T-helper 1 cell treated with Interleukin-12 subunit alpha and Interleukin-12 subunit beta and Interleukin-4 antibody, amounts not matched to agents 30 ng/mL and 1 ng/mL, for 36 hours (primary cell): Measurements from ENCODE around the gene RHCG. TPM values are rescaled to one million over a fixed set of nuclear protein-coding genes. Genes with fewer than 3 reads are reported as not detected.

Experiments
- intact Hi-C: fragments of 100-400 bp; cut with micrococcal nuclease; formaldehyde crosslinking; loops from one replicate; pipeline ENCODE4 v1.15.1; 2024
- total RNA-seq: library from RNA; stranded (reverse); gene quantifications from 2 replicates; pipeline ENCODE4 v1.2.3, GENCODE V29; 2022

Gene RHCG
- not detected in 2 replicates for total RNA-seq

- intact Hi-C loops = loop anchor here (5.0 kb wide), 1 partner anchor 61 kb away; no protein-coding TSS in a partner anchor
Measured at GRCh38 chr15:89496155-89497098, at the start of gene RHCG. Gene RHCG (minus strand): TSS chr15:89496583. CDS start chr15:89496544, 39 bp downstream.

GRCh38 chr15:89543389-89543788 lies 47.0 kb upstream of the RHCG start:
- intact Hi-C loops = no loop called here

- intact Hi-C loops = no loop called here
Measured at GRCh38 chr15:89542369-89542768, 46.0 kb upstream of the RHCG start.

GRCh38 chr15:89539027-89539426 lies 42.6 kb upstream of the RHCG start:
- intact Hi-C loops = no loop called here

GRCh38 chr15:89533861-89534544 lies 37.6 kb upstream of the RHCG start:
- intact Hi-C loops = no loop called here

- intact Hi-C loops = no loop called here
Measured at GRCh38 chr15:89531796-89532537, 35.6 kb upstream of the RHCG start.

- intact Hi-C loops = no loop called here
Measured at GRCh38 chr15:89530976-89531375, 34.6 kb upstream of the RHCG start.

GRCh38 chr15:89528757-89529352 lies 32.5 kb upstream of the RHCG start:
- intact Hi-C loops = no loop called here

- intact Hi-C loops = no loop called here
Measured at GRCh38 chr15:89526601-89527441, 30.4 kb upstream of the RHCG start.

GRCh38 chr15:89526181-89526580 lies 29.8 kb upstream of the RHCG start:
- intact Hi-C loops = no loop called here

GRCh38 chr15:89524184-89524583 lies 27.8 kb upstream of the RHCG start:
- intact Hi-C loops = no loop called here

GRCh38 chr15:89523101-89523500 lies 26.7 kb upstream of the RHCG start:
- intact Hi-C loops = no loop called here

GRCh38 chr15:89521605-89522004 lies 25.2 kb upstream of the RHCG start:
- intact Hi-C loops = no loop called here

- intact Hi-C loops = no loop called here
Measured at GRCh38 chr15:89515477-89515876, 19.1 kb upstream of the RHCG start.

- intact Hi-C loops = no loop called here
Measured at GRCh38 chr15:89514596-89515406, 18.4 kb upstream of the RHCG start.

- intact Hi-C loops = no loop called here
Measured at GRCh38 chr15:89514186-89514585, 17.8 kb upstream of the RHCG start.

- intact Hi-C loops = no loop called here
Measured at GRCh38 chr15:89513284-89513683, 16.9 kb upstream of the RHCG start.

- intact Hi-C loops = no loop called here
Measured at GRCh38 chr15:89512631-89513030, 16.2 kb upstream of the RHCG start.

GRCh38 chr15:89506026-89506686 lies 9.8 kb upstream of the RHCG start:
- intact Hi-C loops = no loop called here
